HG03432 (cell line): ENCODE data around the gene ETV4.

Source experiments
- ATAC-seq: cut with Tn5 transposase; IDR thresholded peaks from one replicate; pipeline ENCODE4 v1.9.1; 2021; ENCODE audit warnings: mild to moderate bottlenecking, moderate library complexity; ENCODE audit not compliant: unreplicated experiment

ETV4 gene

GRCh38 chr17:43546319-43547188, at the start of gene ETV4:
ETV4 (minus strand) TSS chr17:43546340; CDS start chr17:43545617, 723 bp downstream.
- peak; percentile 81 for ATAC-seq

DNA sequence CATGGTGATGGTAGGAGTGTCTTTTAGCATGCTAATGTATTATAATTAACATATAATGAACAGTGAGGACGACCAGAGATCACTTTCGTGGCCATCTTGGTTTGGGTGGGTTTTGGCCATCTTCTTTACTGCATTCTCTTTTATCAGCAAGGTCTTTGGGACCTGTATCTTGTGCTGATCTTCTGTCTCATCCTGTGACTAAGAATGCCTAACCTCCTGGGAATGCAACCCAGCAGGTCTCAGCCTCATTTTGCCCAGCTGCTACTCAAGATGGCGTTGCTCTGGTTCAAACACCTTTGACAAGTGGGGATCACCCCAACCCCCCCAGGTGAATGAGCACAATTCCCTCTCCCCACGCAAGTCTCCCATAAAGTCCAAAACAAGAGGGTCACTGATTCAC, 49.3 kb upstream of the ETV4 start:
- ATAC-seq, result no peak

DNA sequence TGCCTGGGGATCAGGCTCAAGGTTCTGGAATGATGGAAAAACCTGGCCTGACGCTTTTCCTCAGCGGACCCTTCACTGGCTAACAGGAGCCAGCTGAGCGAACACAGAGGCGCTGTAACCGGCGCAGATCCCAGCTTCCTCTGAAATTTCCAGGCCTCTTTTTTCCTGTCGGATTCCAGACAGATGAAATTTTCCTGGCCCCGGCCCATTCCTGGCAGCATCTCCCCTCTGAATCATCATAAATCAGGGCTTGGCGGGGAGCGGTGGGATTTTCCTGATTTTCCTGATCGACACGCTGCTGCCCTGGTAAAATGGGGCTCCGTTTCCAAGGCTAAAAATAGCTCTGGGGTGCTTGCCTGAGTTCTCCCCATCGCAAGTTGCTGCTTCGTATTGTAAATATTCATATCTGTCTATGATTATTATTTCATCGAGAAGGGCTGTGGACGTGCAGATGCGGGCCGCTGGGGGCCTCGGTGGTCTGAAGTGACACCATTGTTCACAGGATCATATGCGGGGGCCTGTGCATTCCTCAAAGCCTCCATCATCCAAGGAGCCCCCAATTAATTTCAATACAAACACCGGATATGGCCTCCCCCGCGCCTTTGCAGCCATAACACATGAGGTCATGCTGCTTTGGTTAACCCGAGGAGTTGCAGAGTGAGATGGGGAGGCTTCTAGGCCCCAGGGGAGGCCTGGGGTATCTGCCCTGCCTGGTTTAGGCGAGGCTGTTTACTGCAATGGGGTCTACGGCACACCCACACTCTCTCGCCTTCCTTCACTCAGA, 45.8 kb upstream of the ETV4 start:
- no peak for ATAC-seq

GRCh38 chr17:43591001-43591400, 44.9 kb upstream of the ETV4 start:
- no peak for ATAC-seq

DNA sequence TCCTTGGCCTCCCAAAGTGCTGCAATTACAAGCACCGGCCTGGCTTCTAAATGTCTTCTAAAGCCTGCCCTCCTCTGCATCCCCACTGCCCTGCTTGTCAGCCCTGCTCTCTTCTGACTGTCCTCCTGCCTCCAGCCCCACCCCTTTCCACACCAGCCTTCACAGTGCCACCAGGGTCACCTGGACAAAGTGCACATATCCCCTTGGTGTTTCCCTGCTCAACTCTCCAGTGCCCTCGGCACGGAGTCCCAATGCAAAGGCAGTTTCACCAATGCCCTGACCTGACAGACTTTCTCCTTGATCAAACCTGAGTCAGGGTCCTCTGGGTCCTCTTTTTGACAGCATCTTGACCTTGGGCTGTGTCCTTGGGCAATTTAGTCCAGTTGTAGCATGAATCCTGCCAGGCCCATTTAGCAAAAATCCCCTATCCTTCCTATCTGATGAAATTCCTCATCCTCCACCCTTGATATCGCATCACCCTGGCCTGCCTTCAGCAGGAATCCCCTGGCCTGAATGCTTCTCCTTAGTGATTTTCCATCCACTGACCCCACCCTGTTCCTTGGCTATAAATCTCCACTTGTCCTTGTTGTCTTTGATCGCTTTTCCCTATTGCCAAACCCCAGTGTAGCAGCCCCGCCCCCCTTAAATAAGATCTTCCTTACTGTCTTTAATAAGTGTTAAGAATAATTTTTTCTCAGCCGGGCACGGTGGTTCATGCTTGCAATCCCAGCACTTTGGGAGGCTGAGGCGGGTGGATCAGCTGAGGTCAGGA, 42.7 kb upstream of the ETV4 start:
- ATAC-seq, result no peak

GRCh38 chr17:43588121-43588520, 42.0 kb upstream of the ETV4 start:
- ATAC-seq, result no peak

- ATAC-seq, result no peak
Measured at GRCh38 chr17:43587647-43588046, 41.5 kb upstream of the ETV4 start.

GRCh38 chr17:43584666-43585102, 38.5 kb upstream of the ETV4 start:
- ATAC-seq, result no peak

- ATAC-seq, result no peak
Measured at GRCh38 chr17:43583332-43583731, 37.2 kb upstream of the ETV4 start.

DNA sequence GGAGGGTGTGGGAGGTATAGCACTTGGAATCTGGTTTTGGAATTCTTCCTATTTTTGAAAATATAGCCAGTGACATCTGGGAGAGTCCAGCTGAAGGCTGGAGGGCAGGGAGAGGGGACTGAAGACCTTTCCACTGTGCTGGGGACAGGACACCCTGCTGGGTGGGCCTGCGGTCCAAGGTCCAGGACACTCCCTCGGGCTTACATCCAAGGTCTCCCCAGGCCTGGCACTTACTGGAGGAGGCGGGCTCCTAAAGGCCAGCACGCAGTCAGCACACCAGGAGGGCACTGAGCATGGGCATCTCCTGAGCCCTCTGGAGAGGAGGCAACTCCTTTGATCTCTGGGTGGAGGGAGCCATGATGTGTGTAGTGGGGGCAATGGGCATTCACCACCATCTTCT, 35.5 kb upstream of the ETV4 start:
- ATAC-seq, result no peak

DNA sequence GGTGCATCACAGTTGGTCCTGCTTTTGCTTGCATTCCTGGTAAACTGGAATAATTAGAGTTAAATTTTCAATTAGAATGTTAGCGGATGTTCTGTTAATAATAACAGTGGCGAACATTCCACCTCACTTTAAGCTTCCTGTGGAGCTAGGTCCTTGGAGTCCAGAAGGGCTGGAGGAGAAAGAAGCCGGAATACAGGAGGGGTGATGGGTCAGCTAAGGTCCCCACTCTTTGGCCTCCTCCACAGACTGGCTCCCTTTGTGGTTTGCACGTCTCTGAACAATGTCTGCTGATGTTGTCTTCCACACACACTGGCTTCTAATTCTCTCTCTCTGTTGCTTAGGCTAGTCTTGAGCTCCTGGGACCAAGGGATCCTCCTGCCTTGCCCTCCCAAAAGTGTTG, 35.0 kb upstream of the ETV4 start:
- no peak for ATAC-seq

DNA sequence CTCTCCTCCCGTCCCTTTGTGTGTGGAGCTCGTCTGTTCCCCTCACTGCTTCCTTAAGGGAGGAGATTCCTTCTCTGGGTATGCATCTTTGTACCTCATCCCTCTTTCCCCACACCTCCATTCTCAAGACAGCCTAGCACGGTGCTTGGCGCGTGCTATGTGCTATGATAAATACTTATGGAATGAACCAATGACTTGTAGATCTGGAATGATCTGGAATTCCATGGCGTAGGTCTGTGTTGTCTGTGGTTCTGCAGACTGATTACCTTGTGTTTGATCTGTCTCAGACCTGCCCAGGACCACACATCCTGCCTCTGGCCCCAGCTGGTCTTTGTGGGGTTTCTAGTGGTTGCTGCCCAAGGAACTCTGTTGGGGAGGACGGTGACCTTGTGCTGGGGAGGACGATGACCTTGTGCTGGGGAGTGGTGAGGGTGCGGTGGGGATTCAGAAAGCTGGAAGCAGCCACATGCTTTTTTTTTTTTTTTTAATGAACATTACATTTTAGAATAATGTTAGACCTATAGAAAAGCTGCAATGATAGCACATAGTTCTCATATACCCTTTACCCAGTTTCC, 33.5 kb upstream of the ETV4 start:
- ATAC-seq, result no peak

- ATAC-seq, result peak; percentile 79
Measured at GRCh38 chr17:43578699-43579565, 32.8 kb upstream of the ETV4 start.

GRCh38 chr17:43578404-43578698, 32.2 kb upstream of the ETV4 start:
- peak; percentile 4 for ATAC-seq

GRCh38 chr17:43577664-43578403, 31.7 kb upstream of the ETV4 start:
- ATAC-seq, result no peak

DNA sequence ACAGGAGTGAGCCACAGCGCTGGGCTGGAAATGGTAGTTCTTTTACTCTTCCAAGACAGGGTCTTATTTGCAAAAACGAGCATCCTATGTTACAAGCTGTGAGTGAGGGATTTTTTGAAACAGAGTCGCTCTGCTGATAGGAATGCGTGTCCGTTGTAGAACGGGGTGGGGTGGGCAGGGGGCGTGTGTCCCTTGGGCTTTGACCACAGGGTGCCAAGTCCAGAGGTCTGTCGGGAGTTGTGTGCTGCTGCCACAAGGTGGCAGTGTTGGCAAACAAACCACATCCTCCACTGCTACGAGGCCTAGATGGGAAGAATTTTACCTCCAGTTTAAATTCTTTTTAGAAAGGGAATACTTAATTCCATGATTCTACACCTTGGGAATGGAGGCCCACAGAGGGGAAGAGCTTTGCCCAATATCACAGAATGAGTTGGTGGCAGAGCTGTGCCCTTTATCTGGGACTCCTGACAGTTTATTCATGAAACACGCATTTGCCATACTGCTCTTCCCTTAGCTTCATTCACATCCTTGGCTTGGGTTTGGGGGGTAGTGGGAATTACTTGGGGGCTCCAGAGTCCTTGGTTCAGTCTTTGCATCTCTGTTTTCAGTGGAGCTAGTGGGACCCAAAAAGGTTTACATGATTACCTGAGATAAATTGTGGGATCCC, 30.6 kb upstream of the ETV4 start:
- ATAC-seq, result no peak

DNA sequence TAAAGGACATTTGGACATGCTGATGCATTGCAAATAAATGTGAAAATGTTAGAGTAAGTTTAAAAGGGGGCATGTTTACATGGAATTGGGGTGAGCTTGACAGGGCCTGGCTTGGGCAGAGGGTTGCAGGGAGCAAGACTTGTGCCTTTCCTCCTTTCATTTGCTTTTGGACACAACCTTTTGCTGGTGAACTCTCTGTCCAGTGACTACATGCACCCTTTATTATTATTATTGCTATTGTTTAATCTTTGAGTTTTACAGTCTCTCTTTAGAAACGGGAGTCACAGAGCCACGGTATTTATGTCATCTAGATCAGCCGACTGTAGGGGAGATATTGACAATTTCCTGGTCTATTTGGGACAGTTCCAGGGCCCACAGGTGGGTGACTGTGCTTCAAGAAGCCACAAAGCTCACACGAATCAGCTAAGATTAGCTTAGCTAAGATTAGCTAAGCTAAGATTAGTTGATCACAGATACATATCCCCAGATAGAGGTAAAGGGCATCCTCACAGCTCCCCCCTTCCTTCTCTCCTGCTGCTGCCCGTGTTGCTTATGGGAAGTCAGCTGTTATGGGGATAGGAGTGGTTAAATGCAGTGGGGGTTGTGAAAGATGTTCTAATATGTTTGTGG, 28.9 kb upstream of the ETV4 start:
- no peak for ATAC-seq

DNA sequence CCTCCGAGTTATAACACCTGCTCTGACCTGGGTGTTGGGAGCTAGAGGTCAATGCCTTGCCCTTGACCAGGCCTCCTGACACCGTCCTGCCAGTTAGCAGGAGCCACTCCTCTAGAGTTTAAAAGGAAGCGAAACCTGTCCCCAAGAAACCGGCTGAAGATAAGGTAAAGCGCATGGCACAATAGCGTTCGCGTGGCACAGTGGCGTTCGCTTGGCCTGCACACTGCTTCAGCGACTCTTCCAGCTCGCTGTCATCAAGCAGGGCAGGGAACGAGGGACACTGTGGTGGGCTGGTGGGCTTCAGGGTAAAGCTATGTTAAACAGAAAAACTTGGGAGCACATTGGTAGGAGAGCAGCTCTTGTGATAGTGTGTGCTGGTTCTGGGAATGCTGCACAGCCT, 28.2 kb upstream of the ETV4 start:
- no peak for ATAC-seq
